ENCODE measurements around the gene USPL1. TPM values are rescaled to one million over a fixed set of nuclear protein-coding genes. Genes with fewer than 3 reads are reported as not detected.

USPL1 gene
- total and polyA plus RNA-seq, 2 of the 13 experiments (the other 11 are each of a cell fraction or from before 2014, with no cell fraction given) = 13.7 to 15.9 TPM

GRCh38 chr13:30700364-30700763 lies 82.6 kb downstream of the USPL1 start:
- FAIRE-seq (no peak), ATAC-seq (no peak), DNase-seq (ENCODE audit: low spot score) (no peak)
- no peak overlapping the region for H3K4me3 ChIP-seq (replicated peaks in 1 of 3; ENCODE audit: insufficient read depth in 1 of 3, low read depth in 2 of 3, low read length in 3 of 3)
- no peak overlapping the region for H3K9ac ChIP-seq (ENCODE audit: insufficient read depth, low read depth, low read length)
- no peak overlapping the region for H2AFZ ChIP-seq (ENCODE audit: low read length)
- H4K20me1 ChIP-seq (ENCODE audit: insufficient read depth, low read length) = no peaks in the 10 kb centered on the region
- H3K79me2 ChIP-seq (ENCODE audit: insufficient read depth, low read length) = no peaks in the 10 kb centered on the region
- in situ Hi-C loops (cut with HindIII; ENCODE audit: extremely low pct_ligation_motif_present, low pct_unique_long_range_greater_than_20kb) = no loop called here
- H3K27ac ChIP-seq (ENCODE audit: extremely low read length, insufficient read depth, low read length) = no peak overlapping the region
- POLR2A ChIA-PET = no interaction called here
- CTCF ChIA-PET (ENCODE audit: low intra/inter-chr PET ratio, low total read pairs) = no interaction called here
- no peaks in the 10 kb centered on the region for H3K9me3 ChIP-seq (ENCODE audit: low read length)
- peaks cover 2 to 31% of the 10 kb centered on the region in 2 experiments; a peak in 3 of 5 replicates for H3K27me3 ChIP-seq (ENCODE audit: control insufficient read depth in 1 of 2, insufficient read depth in 2 of 2, low read length in 2 of 2)
- WGBS (ENCODE audit: low lambda C conversion rate) = 25% methylated on average over 5 of the region's 5 CpGs
- no peaks in the 10 kb centered on the region for H3K4me1 ChIP-seq (ENCODE audit: insufficient read depth, low read length)
- H3K36me3 ChIP-seq (replicated peaks in 1 of 2; ENCODE audit: control insufficient read depth in 1 of 2, insufficient read depth in 2 of 2, low read length in 2 of 2) = no peaks in the 10 kb centered on the region
- intact Hi-C loops (cut with micrococcal nuclease; ENCODE audit: unreplicated experiment) = no loop called here
- no peak overlapping the region for H3K4me2 ChIP-seq (ENCODE audit: low read depth, low read length)
- BruUV-seq (replicated peaks) = no TSS peak
- TF ChIP-seq JUNB (CRISPR knock-in tag; IDR thresholded peaks at IDR 0.05; ENCODE audit: borderline replicate concordance) = no peak
- no peak for TF ChIP-seq AFF4 (CRISPR knock-in tag; IDR thresholded peaks at IDR 0.05)
- no peak for TF ChIP-seq SOX6 (IDR thresholded peaks at IDR 0.05)
- TF ChIP-seq SOX6 (CRISPR knock-in tag; IDR thresholded peaks at IDR 0.05) = no peak
- no peak for TF ChIP-seq CTCF (CRISPR knock-in tag; IDR thresholded peaks at IDR 0.05)
- no peak for TF ChIP-seq ZNF781 (CRISPR knock-in tag; IDR thresholded peaks at IDR 0.05; ENCODE audit: borderline replicate concordance, not compliant biosample characterization)
- TF ChIP-seq NFYB (CRISPR knock-in tag; IDR thresholded peaks at IDR 0.05) = no peak
- no peak for TF ChIP-seq ZFX (CRISPR knock-in tag; IDR thresholded peaks at IDR 0.05; ENCODE audit: low read depth)
- TF ChIP-seq RFX5 (IDR thresholded peaks at IDR 0.05; ENCODE audit: low read depth, low read length) = no peak
- TF ChIP-seq CBFB (CRISPR knock-in tag; IDR thresholded peaks at IDR 0.05) = no peak
- no peak for TF ChIP-seq ZNF512B (CRISPR knock-in tag; IDR thresholded peaks at IDR 0.05; ENCODE audit: borderline replicate concordance)
- no peak for TF ChIP-seq NR3C1 (CRISPR knock-in tag; IDR thresholded peaks at IDR 0.05)
